Astrocyte (in vitro differentiated cells and primary cell): Measurements from ENCODE around the gene RPL39L. TPM values are rescaled to one million over a fixed set of nuclear protein-coding genes. Genes with fewer than 3 reads are reported as not detected.

Experiments used
- DNase-seq: peaks from one replicate; pipeline ENCODE4 v3.0.0-alpha.2; 2010; ENCODE audit warnings: low read depth
- FAIRE-seq: peaks from 2 replicates; lab custom pipeline; 2011; peaks lifted over from hg19 to GRCh38; lab: Jason Lieb, UNC
- H2AFZ ChIP-seq: 2 replicates; pipeline ENCODE4 v1.6.0; 2012; ENCODE audit warnings: low read depth, low read length, inconsistent platforms
- H3K27ac ChIP-seq: 2 replicates; pipeline ENCODE4 v1.5.1; 2011; ENCODE audit warnings: low read depth, low read length, inconsistent platforms
- H3K27me3 ChIP-seq: 2 replicates; pipeline ENCODE4 v1.6.0; 2011; ENCODE audit warnings: low read length, inconsistent platforms; ENCODE audit not compliant: insufficient read depth
- H3K36me3 ChIP-seq: 2 replicates; pipeline ENCODE4 v1.5.1; 2011; ENCODE audit warnings: low read length, inconsistent platforms; ENCODE audit not compliant: insufficient read depth
- H3K4me1 ChIP-seq: 2 replicates; pipeline ENCODE4 v1.5.1; 2011; ENCODE audit warnings: low read length, inconsistent platforms; ENCODE audit not compliant: insufficient read depth
- H3K4me2 ChIP-seq: 2 replicates; pipeline ENCODE4 v1.6.0; 2012; ENCODE audit warnings: low read length, inconsistent platforms
- H3K4me3 ChIP-seq: 2 replicates; pipeline ENCODE4 v1.5.1; 2011; ENCODE audit warnings: low read depth, mild to moderate bottlenecking, low read length, inconsistent platforms; ENCODE audit not compliant: insufficient read depth
- H3K79me2 ChIP-seq: 2 replicates; pipeline ENCODE4 v1.6.0; 2012; ENCODE audit warnings: mild to moderate bottlenecking, low read length, inconsistent platforms; ENCODE audit not compliant: insufficient read depth
- H3K9ac ChIP-seq: 2 replicates; pipeline ENCODE4 v1.6.0; 2012; ENCODE audit warnings: mild to moderate bottlenecking, low read length, inconsistent platforms
- H3K9me3 ChIP-seq: 2 replicates; pipeline ENCODE4 v1.5.1; 2012; ENCODE audit warnings: low read depth, mild to moderate bottlenecking, low read length, inconsistent platforms; ENCODE audit not compliant: insufficient read depth
- H4K20me1 ChIP-seq: 2 replicates; pipeline ENCODE4 v1.6.0; 2012; ENCODE audit warnings: low read length, inconsistent platforms; ENCODE audit not compliant: insufficient read depth
- H3K27ac Mint-ChIP-seq: one replicate; pipeline ENCODE4 v1.8.0; 2021; ENCODE audit warnings: mild to moderate bottlenecking, mixed read lengths; ENCODE audit not compliant: unreplicated experiment
- H3K27me3 Mint-ChIP-seq: one replicate; pipeline ENCODE4 v1.8.0; 2021; ENCODE audit warnings: low read depth, mixed read lengths; ENCODE audit not compliant: unreplicated experiment
- H3K36me3 Mint-ChIP-seq: one replicate; pipeline ENCODE4 v1.8.0; 2021; ENCODE audit warnings: low read depth, mixed read lengths; ENCODE audit not compliant: unreplicated experiment
- H3K4me1 Mint-ChIP-seq: one replicate; pipeline ENCODE4 v1.8.0; 2021; ENCODE audit warnings: low read depth, mixed read lengths; ENCODE audit not compliant: unreplicated experiment
- H3K4me3 Mint-ChIP-seq: one replicate; pipeline ENCODE4 v1.8.0; 2021; ENCODE audit warnings: mild to moderate bottlenecking, moderate library complexity, mixed read lengths; ENCODE audit not compliant: unreplicated experiment
- H3K9me3 Mint-ChIP-seq: one replicate; pipeline ENCODE4 v1.8.0; 2021; ENCODE audit warnings: mild to moderate bottlenecking, mixed read lengths; ENCODE audit not compliant: unreplicated experiment
- CTCF ChIP-seq: IDR thresholded peaks from 2 replicates; pipeline ENCODE4 v1.5.1; 2011; ENCODE audit warnings: low read depth, mild to moderate bottlenecking, inconsistent platforms, low read length, moderate library complexity; ENCODE audit not compliant: insufficient read depth
- EZH2 ChIP-seq: IDR thresholded peaks from 2 replicates; pipeline ENCODE4 v1.6.1; 2012; ENCODE audit warnings: mild to moderate bottlenecking, low read length, inconsistent platforms; ENCODE audit not compliant: insufficient read depth
- total RNA-seq: library from RNA; stranded (reverse); gene quantifications from 2 replicates; pipeline ENCODE4 v1.2.1, GENCODE V29; 2021

RPL39L gene
- total RNA-seq, 1 donor from 2014 or later: 6.5 TPM

GRCh38 chr3:187101184-187102072 lies 37.9 kb downstream of the RPL39L start:
- peaks cover 16% of the 10 kb centered on the region for H3K4me1 Mint-ChIP-seq
- H3K36me3 Mint-ChIP-seq: no peaks in the 10 kb centered on the region
- H2AFZ ChIP-seq: peak overlapping the region; percentile 55
- H3K27me3 Mint-ChIP-seq: no peaks in the 10 kb centered on the region
- peaks cover 5% of the 10 kb centered on the region for H3K9me3 Mint-ChIP-seq
- H3K4me1 ChIP-seq: peaks cover 8% of the 10 kb centered on the region
- peak overlapping the region; percentile 79 for H3K4me2 ChIP-seq
- no peak for TF ChIP-seq CTCF
- TF ChIP-seq EZH2: no peak
- H3K79me2 ChIP-seq: no peaks in the 10 kb centered on the region
- DNase-seq: peak; percentile 84
- H4K20me1 ChIP-seq: no peaks in the 10 kb centered on the region
- H3K36me3 ChIP-seq: no peaks in the 10 kb centered on the region
- H3K4me3 Mint-ChIP-seq: peak overlapping the region; percentile 40
- H3K9ac ChIP-seq: peak overlapping the region; percentile 40
- no peaks in the 10 kb centered on the region for H3K9me3 ChIP-seq
- H3K27ac Mint-ChIP-seq: peak overlapping the region; percentile 70
- FAIRE-seq: no peak
- no peaks in the 10 kb centered on the region for H3K27me3 ChIP-seq
- peak overlapping the region; percentile 19 for H3K27ac ChIP-seq
- H3K4me3 ChIP-seq: peak overlapping the region; percentile 32

GRCh38 chr3:187098923-187099512 lies 40.3 kb downstream of the RPL39L start:
- no peaks in the 10 kb centered on the region for H3K36me3 ChIP-seq

More at GRCh38 chr3:187098923-187099512, 40.3 kb downstream of the RPL39L start:
- Histone ChIP-seq H3K27me3 (no peaks in the 10 kb centered on the region), H3K9ac (no peak overlapping the region), H3K4me1 (peaks cover 8% of the 10 kb centered on the region), H2AFZ (no peak overlapping the region), H3K9me3 (no peaks in the 10 kb centered on the region), H3K27ac (no peak overlapping the region), H3K79me2 (no peaks in the 10 kb centered on the region), H3K4me2 (no peak overlapping the region), H3K4me3 (no peak overlapping the region), H4K20me1 (no peaks in the 10 kb centered on the region)
- TF ChIP-seq EZH2 (no peak), CTCF (no peak)
- no peak for DNase-seq
- peaks cover 5% of the 10 kb centered on the region for H3K9me3 Mint-ChIP-seq
- H3K27ac Mint-ChIP-seq: no peak overlapping the region
- no peaks in the 10 kb centered on the region for H3K27me3 Mint-ChIP-seq
- FAIRE-seq: no peak
- no peak overlapping the region for H3K4me3 Mint-ChIP-seq
- no peaks in the 10 kb centered on the region for H3K36me3 Mint-ChIP-seq
- H3K4me1 Mint-ChIP-seq: peaks cover 12% of the 10 kb centered on the region
